HG02970 (cell line): ENCODE measurements around the gene MARVELD3.
"Not testable (repeated sequence)": the region's sequence is repeated elsewhere in the genome, so short reads cannot be mapped to it uniquely, and the experiment has no call there.

Experiments used
- ATAC-seq: cut with Tn5 transposase; IDR thresholded peaks from one replicate; pipeline ENCODE4 v1.9.1; 2021; ENCODE audit warnings: mild to moderate bottlenecking, moderate library complexity, moderate number of reproducible peaks; ENCODE audit not compliant: unreplicated experiment, low FRiP score

The MARVELD3 gene

DNA sequence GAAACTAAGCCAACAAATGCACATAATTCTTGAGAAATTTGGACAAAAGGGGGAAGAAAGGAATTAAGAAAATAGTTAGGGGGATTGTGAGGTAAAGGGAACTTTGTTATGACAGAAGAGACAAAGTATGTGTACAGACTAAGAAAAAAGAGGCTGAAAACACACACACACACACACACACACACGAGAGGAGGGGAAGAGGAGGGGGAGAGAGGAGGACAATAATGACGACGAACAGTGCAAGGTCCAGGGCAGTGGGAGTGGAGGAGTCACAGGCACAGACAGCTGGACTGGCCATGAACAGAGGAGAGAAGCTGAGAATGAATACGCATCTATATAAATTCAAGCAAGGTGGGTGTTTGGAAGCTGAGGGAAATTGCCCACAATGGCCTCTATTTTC is 44.6 kb downstream of the MARVELD3 start:
- ATAC-seq = no peak

GRCh38 chr16:71671165-71671564 is 45.2 kb downstream of the MARVELD3 start:
- no peak for ATAC-seq

GRCh38 chr16:71672125-71672524 is 46.1 kb downstream of the MARVELD3 start:
- no peak for ATAC-seq

- no peak for ATAC-seq
Measured at GRCh38 chr16:71672803-71673581, 47.0 kb downstream of the MARVELD3 start.

GRCh38 chr16:71673582-71673973 is 47.6 kb downstream of the MARVELD3 start:
- no peak for ATAC-seq

DNA sequence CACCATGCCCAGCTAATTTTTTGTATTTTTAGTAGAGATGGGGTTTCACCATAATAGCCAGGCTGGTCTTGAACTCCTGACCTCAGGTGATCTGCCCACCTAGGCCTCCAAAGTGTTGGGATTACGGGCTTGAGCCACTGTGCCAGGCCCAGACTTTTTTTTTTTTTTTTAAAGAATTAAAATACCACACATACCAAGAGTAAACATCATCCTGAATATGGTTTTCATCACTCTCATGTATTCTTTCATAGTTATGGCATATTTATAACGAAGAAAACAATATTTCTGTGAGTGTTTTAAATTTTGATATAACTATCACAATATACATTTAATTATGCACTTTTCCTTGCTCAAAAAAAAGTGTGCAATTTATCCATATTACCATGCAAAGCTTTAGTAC is 48.2 kb downstream of the MARVELD3 start:
- no peak for ATAC-seq

GRCh38 chr16:71675380-71675779 is 49.4 kb downstream of the MARVELD3 start:
- ATAC-seq = no peak

GRCh38 chr16:71676236-71676635 is 50.3 kb downstream of the MARVELD3 start:
- no peak for ATAC-seq

GRCh38 chr16:71681360-71681759 is 55.4 kb downstream of the MARVELD3 start:
- ATAC-seq = no peak

- ATAC-seq = not testable (repeated sequence)
Measured at GRCh38 chr16:71684280-71684679, 58.3 kb downstream of the MARVELD3 start.
